Smooth muscle cell (in vitro differentiated cells): ENCODE data around the gene EFCAB11. TPM values are rescaled to one million over a fixed set of nuclear protein-coding genes. Genes with fewer than 3 reads are reported as not detected.

Experiments used
- DNase-seq: peaks from one replicate; lab custom pipeline; 2025; ENCODE audit not compliant: unreplicated experiment; lab: John Stamatoyannopoulos, UW
- H2AFZ ChIP-seq: fragments of 200-600 bp; sonication (generic); 2 replicates; pipeline ENCODE4 v1.6.0; 2016; ENCODE audit warnings: antibody characterized with exemption, low read depth, mild to moderate bottlenecking
- H3F3A ChIP-seq: fragments of 200-600 bp; sonication (generic); 2 replicates; pipeline ENCODE4 v1.6.0; 2017; ENCODE audit warnings: antibody characterized with exemption, low read depth
- H3K27ac ChIP-seq: fragments of 200-600 bp; sonication (generic); 2 replicates; pipeline ENCODE4 v1.5.1; 2016; ENCODE audit warnings: low read depth, mild to moderate bottlenecking
- H3K27me3 ChIP-seq: fragments of 200-600 bp; sonication (generic); 2 replicates; pipeline ENCODE4 v1.6.1; 2016; ENCODE audit warnings: low read depth, mild to moderate bottlenecking
- H3K36me3 ChIP-seq: fragments of 200-600 bp; sonication (generic); 2 replicates; pipeline ENCODE4 v1.5.1; 2016; ENCODE audit warnings: low read depth
- H3K4me1 ChIP-seq: fragments of 200-600 bp; sonication (generic); 2 replicates; pipeline ENCODE4 v1.5.1; 2016; ENCODE audit warnings: low read depth
- H3K4me2 ChIP-seq: fragments of 200-600 bp; sonication (generic); 2 replicates; pipeline ENCODE4 v1.6.0; 2016; ENCODE audit warnings: mild to moderate bottlenecking
- H3K4me3 ChIP-seq: fragments of 200-600 bp; sonication (generic); 2 replicates; pipeline ENCODE4 v1.5.1; 2016; ENCODE audit warnings: mild to moderate bottlenecking
- H3K79me2 ChIP-seq: fragments of 200-600 bp; sonication (generic); 2 replicates; pipeline ENCODE4 v1.6.0; 2016; ENCODE audit warnings: low read depth, mild to moderate bottlenecking
- H3K9ac ChIP-seq: fragments of 200-600 bp; sonication (generic); 2 replicates; pipeline ENCODE4 v1.6.0; 2016; ENCODE audit warnings: low read depth
- H3K9me3 ChIP-seq: fragments of 200-600 bp; sonication (generic); replicated peaks from 2 replicates; pipeline ENCODE4 v1.5.1; 2016; ENCODE audit warnings: low read depth
- H4K20me1 ChIP-seq: fragments of 200-600 bp; sonication (generic); 2 replicates; pipeline ENCODE4 v1.6.0; 2016; ENCODE audit warnings: low read depth
- CTCF ChIP-seq: fragments of 200-600 bp; sonication (generic); IDR thresholded peaks from 2 replicates; pipeline ENCODE4 v1.5.1; 2017; ENCODE audit warnings: borderline replicate concordance, mild to moderate bottlenecking, antibody characterized with exemption; ENCODE audit not compliant: insufficient read depth, poor library complexity, severe bottlenecking
- WGBS: methylation state at CpG from one replicate; pipeline ENCODE4 v1.1.7; 2016; ENCODE audit warnings: low lambda C conversion rate; 5-methylcytosine and 5-hydroxymethylcytosine counted together
- polyA plus RNA-seq: library from polyadenylated mRNA; unstranded; fragments of >200 nt; fragmentation: Nextera tagmentation; extraction: Ambion mirVana; gene quantifications from 2 replicates; pipeline ENCODE4 v1.2.1, GENCODE V29; 2016
- total RNA-seq: library from RNA; depleted of rRNA; stranded (reverse); fragments of >200 nt; gene quantifications from 2 replicates; pipeline ENCODE4 v1.2.3, GENCODE V29; 2014

EFCAB11 gene
- total and polyA plus RNA-seq, 2 experiments from 2014 or later, result 3.1 to 9.5 TPM

GRCh38 chr14:89963288-89963978 lies 8.9 kb upstream of the EFCAB11 start:
- DNase-seq, result no peak
- Histone ChIP-seq H3K27me3 (no peaks in the 10 kb centered on the region), H3K9me3 (no peaks in the 10 kb centered on the region), H3K4me3 (no peak overlapping the region), H3K27ac (no peak overlapping the region), H3F3A (no peaks in the 10 kb centered on the region), H2AFZ (no peak overlapping the region), H3K79me2 (no peaks in the 10 kb centered on the region), H3K36me3 (no peaks in the 10 kb centered on the region), H3K9ac (no peak overlapping the region), H3K4me2 (no peak overlapping the region), H4K20me1 (no peaks in the 10 kb centered on the region), H3K4me1 (no peaks in the 10 kb centered on the region)
- 98% methylated on average over 10 of the region's 10 CpGs for WGBS
- no peak for TF ChIP-seq CTCF

- Histone ChIP-seq H3K4me1 (peaks cover 4% of the 10 kb centered on the region), H3K27ac (no peak overlapping the region), H3K79me2 (peaks cover 8% of the 10 kb centered on the region), H4K20me1 (no peaks in the 10 kb centered on the region), H3K4me2 (no peak overlapping the region), H3K4me3 (no peak overlapping the region), H3K36me3 (no peaks in the 10 kb centered on the region), H3K9ac (no peak overlapping the region), H2AFZ (no peak overlapping the region), H3K9me3 (no peaks in the 10 kb centered on the region), H3F3A (no peaks in the 10 kb centered on the region), H3K27me3 (no peaks in the 10 kb centered on the region)
- WGBS, result 90% methylated on average over 3 of the region's 3 CpGs
- TF ChIP-seq CTCF, result no peak
- DNase-seq, result no peak
Observed at GRCh38 chr14:89960914-89961313, 6.4 kb upstream of the EFCAB11 start.

DNA sequence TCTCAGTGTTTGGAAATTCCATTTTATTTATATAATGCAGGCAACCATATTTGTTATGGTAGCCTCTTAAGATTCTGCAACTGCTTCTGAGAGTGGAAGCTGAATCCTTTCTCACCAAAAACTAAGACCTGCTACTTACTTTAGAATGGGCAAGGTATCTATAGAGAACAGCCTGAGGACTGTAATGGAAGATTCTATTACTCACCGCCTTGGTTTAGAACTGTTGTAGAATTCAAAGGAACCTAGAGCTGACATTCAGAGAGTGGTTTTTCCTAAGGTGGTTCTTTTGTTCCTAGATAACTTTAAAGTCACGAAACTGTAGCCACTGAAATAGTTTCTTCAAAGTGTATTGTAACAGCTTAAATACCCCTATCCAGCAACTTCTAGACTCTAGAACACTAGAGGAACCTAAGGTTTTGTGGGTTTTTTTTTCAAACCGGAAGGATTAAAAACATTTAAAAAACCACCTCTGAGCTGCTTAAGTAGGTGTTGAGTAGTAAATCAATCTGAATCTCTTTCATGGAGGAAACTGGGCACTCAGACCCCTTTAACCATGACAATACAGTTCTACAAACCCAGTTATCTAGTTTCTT lies 5.4 kb upstream of the EFCAB11 start:
- Histone ChIP-seq H4K20me1 (no peaks in the 10 kb centered on the region), H2AFZ (no peak overlapping the region), H3K4me2 (no peak overlapping the region), H3K4me3 (no peak overlapping the region), H3K27me3 (no peaks in the 10 kb centered on the region), H3F3A (no peaks in the 10 kb centered on the region), H3K36me3 (no peaks in the 10 kb centered on the region), H3K79me2 (peaks cover 8% of the 10 kb centered on the region), H3K4me1 (peaks cover 4% of the 10 kb centered on the region), H3K9ac (no peak overlapping the region), H3K9me3 (no peaks in the 10 kb centered on the region), H3K27ac (no peak overlapping the region)
- WGBS, result 88% methylated on average over 3 of the region's 3 CpGs
- TF ChIP-seq CTCF, result no peak
- no peak for DNase-seq

GRCh38 chr14:89958966-89959365 lies 4.4 kb upstream of the EFCAB11 start:
- no peaks in the 10 kb centered on the region for H3K9me3 ChIP-seq
- H3K27me3 ChIP-seq, result no peaks in the 10 kb centered on the region
- no peaks in the 10 kb centered on the region for H4K20me1 ChIP-seq
- peaks cover 5% of the 10 kb centered on the region for H3K4me1 ChIP-seq
- H3K79me2 ChIP-seq, result peaks cover 8% of the 10 kb centered on the region
- no peak for TF ChIP-seq CTCF
- no peak overlapping the region for H2AFZ ChIP-seq
- no peak for DNase-seq
- 96% methylated on average over 1 of the region's 1 CpG for WGBS
- H3F3A ChIP-seq, result no peaks in the 10 kb centered on the region
- H3K27ac ChIP-seq, result no peak overlapping the region
- no peak overlapping the region for H3K4me2 ChIP-seq
- no peak overlapping the region for H3K9ac ChIP-seq
- H3K4me3 ChIP-seq, result no peak overlapping the region
- no peaks in the 10 kb centered on the region for H3K36me3 ChIP-seq
